GM12801 (cell line): ENCODE results near the gene PKD2.

Experiments
- CTCF ChIP-seq: IDR thresholded peaks from one replicate; pipeline ENCODE4 v1.5.1; 2011; ENCODE audit warnings: control low read depth; ENCODE audit not compliant: insufficient read length; ENCODE audit errors: extremely low read depth

The PKD2 gene

GRCh38 chr4:87995435-87995834 lies 12.0 kb upstream of the PKD2 start:
- no peak for TF ChIP-seq CTCF

GRCh38 chr4:88001871-88002270 lies 5.6 kb upstream of the PKD2 start:
- TF ChIP-seq CTCF, result no peak

GRCh38 chr4:88002786-88003185 lies 4.6 kb upstream of the PKD2 start:
- TF ChIP-seq CTCF, result no peak

- no peak for TF ChIP-seq CTCF
Observed at GRCh38 chr4:88003261-88003660, 4.2 kb upstream of the PKD2 start.

- no peak for TF ChIP-seq CTCF
Observed at GRCh38 chr4:88005076-88005475, 2.4 kb upstream of the PKD2 start.

- no peak for TF ChIP-seq CTCF
Observed at GRCh38 chr4:88005946-88006345, 1.5 kb upstream of the PKD2 start.

GRCh38 chr4:88006956-88007303 lies 505 bp upstream of the PKD2 start:
- TF ChIP-seq CTCF, result no peak
